Uterus (tissue), 2 donors: Measurements from ENCODE around the gene NAV3.

Experiments
- POLR2A ChIP-seq, 2 donors: fragments of 450-650 bp; IDR thresholded peaks; one replicate each; pipeline ENCODE4 v1.6.1; 2016; ENCODE audit warnings: antibody characterized with exemption in 2 of 2, mild to moderate bottlenecking in 1 of 2, moderate library complexity in 1 of 2
- TF ChIP-seq, protein P1 (sequence below), 4 experiments: fragments of 200-600 bp in 2 of 4; fragments of 450-650 bp in 2 of 4; sonication (generic) in 2 of 4; IDR thresholded peaks; one replicate each; pipeline ENCODE4 v1.5.1; 2016 to 2019; ENCODE audit warnings: antibody characterized with exemption in 4 of 4, mild to moderate bottlenecking in 2 of 4, moderate library complexity in 1 of 4

DNA sequence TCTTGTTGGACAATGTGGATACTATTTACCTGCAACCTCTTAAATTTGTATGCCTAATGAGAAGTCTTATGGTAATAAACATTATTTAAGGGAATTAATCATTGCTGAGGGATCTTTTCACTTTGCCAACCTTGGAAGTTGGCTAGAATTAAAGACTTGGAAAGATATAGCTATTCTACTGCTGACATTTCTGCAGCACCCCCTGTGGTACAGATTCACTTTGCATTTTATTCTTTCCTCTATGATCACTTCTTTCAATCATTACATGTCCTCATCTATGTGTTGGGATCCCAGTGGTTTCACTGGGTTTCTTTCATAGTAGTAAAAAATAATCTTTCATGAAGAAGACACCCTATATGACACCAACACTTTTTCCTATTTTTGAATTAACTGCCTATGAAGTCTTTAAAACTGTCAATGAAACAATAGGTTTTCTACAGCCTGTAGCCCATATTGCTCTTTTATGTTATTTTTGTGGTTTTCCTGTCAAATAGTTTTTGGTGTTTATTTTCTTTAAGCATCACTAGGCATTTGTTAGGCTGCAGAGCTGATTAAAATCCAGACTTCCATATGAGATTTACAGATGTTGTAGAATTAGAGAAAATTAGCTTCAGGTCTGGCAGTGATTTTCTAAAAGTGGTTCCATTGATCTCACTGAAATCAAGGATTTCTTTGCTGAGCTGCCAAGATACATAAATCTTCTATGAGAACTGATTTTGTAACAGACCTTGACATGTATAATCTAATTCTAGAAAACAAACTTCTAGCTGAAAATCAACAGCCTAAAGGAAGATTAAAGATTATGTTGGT is 256.1 kb downstream of the NAV3 start:
- TF ChIP-seq, protein P1, sequence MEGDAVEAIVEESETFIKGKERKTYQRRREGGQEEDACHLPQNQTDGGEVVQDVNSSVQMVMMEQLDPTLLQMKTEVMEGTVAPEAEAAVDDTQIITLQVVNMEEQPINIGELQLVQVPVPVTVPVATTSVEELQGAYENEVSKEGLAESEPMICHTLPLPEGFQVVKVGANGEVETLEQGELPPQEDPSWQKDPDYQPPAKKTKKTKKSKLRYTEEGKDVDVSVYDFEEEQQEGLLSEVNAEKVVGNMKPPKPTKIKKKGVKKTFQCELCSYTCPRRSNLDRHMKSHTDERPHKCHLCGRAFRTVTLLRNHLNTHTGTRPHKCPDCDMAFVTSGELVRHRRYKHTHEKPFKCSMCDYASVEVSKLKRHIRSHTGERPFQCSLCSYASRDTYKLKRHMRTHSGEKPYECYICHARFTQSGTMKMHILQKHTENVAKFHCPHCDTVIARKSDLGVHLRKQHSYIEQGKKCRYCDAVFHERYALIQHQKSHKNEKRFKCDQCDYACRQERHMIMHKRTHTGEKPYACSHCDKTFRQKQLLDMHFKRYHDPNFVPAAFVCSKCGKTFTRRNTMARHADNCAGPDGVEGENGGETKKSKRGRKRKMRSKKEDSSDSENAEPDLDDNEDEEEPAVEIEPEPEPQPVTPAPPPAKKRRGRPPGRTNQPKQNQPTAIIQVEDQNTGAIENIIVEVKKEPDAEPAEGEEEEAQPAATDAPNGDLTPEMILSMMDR (IDR thresholded peaks at IDR 0.05): no peak
- TF ChIP-seq POLR2A (IDR thresholded peaks at IDR 0.05): no peak
